Motor neuron (in vitro differentiated cells): ENCODE data around the gene NFYC. TPM values are rescaled to one million over a fixed set of nuclear protein-coding genes. Genes with fewer than 3 reads are reported as not detected.

ENCODE experiments used
- ATAC-seq, 8 experiments: fragments of 200-7000 bp; cut with Tn5 transposase; replicated peaks in 6 of 8; 2 replicates each; pipeline ENCODE4 v1.8.0; 2021; ENCODE audit warnings: mild to moderate bottlenecking in 8 of 8, moderate library complexity in 8 of 8
- H3K27ac ChIP-seq, 2 donors: fragments of 250-450 bp; sonication (Bioruptor Pico); 2 replicates each; pipeline ENCODE4 v1.9.0; 2021; ENCODE audit warnings: antibody characterized with exemption in 2 of 2, mild to moderate bottlenecking in 2 of 2, moderate library complexity in 1 of 2
- H3K4me1 ChIP-seq, 2 donors: fragments of 250-450 bp; sonication (Bioruptor Pico); replicated peaks in 1 of 2; 2 replicates each; pipeline ENCODE4 v1.6.1; 2021; ENCODE audit warnings: antibody characterized with exemption in 2 of 2, mild to moderate bottlenecking in 2 of 2, moderate library complexity in 1 of 2
- H3K4me3 ChIP-seq, 5 donors: fragments of 250-450 bp; sonication (Bioruptor Pico); 2 replicates each; pipeline ENCODE4 v1.9.0; 2021; ENCODE audit warnings: antibody characterized with exemption in 5 of 5, mild to moderate bottlenecking in 5 of 5, moderate library complexity in 4 of 5
- WGBS, 10 experiments: fragments of 450-650 bp; shearing (Covaris generic); methylation state at CpG; one replicate each; pipeline ENCODE4 v1.0.0; 2022; 5-methylcytosine and 5-hydroxymethylcytosine counted together
- in situ Hi-C, 9 experiments: fragments of 400-800 bp; cut with MboI; loops; one replicate each; pipeline ENCODE4 v1.15.0; 2021; ENCODE audit warnings: low sequenced_read_pairs in 9 of 9, low pct_unique_long_range_greater_than_20kb in 2 of 9; ENCODE audit not compliant: unreplicated experiment in 9 of 9
- total RNA-seq, 8 experiments: library from RNA; unstranded; fragments of 300-600 nt; gene quantifications; 2 replicates each; pipeline versions ENCODE4 v1.2.3 to v1.2.4, GENCODE V29; 2022

NFYC gene
- total RNA-seq, 8 experiments from 2014 or later: 30.0 to 83.7 (median 65.7) TPM

GRCh38 chr1:40739455-40740008 is 48.0 kb downstream of the NFYC start:
- ATAC-seq: no peak
- H3K4me3 ChIP-seq: no peak overlapping the region
- in situ Hi-C loops: no loop called here
- WGBS, 10 experiments: 50 to 100% (median 85%) methylated on average over 1 to 3 of the region's 3 CpGs
- peaks cover 0 to 4% of the 10 kb centered on the region in 2 donors for H3K4me1 ChIP-seq
- H3K27ac ChIP-seq: no peak overlapping the region

GRCh38 chr1:40740039-40740996 is 48.8 kb downstream of the NFYC start:
- in situ Hi-C loops: no loop called here
- H3K27ac ChIP-seq: no peak overlapping the region
- H3K4me3 ChIP-seq: no peak overlapping the region
- ATAC-seq: no peak
- peaks cover 0 to 4% of the 10 kb centered on the region in 2 donors for H3K4me1 ChIP-seq
- WGBS, 10 experiments: 60 to 100% (median 85%) methylated on average over 2 to 6 of the region's 6 CpGs

DNA sequence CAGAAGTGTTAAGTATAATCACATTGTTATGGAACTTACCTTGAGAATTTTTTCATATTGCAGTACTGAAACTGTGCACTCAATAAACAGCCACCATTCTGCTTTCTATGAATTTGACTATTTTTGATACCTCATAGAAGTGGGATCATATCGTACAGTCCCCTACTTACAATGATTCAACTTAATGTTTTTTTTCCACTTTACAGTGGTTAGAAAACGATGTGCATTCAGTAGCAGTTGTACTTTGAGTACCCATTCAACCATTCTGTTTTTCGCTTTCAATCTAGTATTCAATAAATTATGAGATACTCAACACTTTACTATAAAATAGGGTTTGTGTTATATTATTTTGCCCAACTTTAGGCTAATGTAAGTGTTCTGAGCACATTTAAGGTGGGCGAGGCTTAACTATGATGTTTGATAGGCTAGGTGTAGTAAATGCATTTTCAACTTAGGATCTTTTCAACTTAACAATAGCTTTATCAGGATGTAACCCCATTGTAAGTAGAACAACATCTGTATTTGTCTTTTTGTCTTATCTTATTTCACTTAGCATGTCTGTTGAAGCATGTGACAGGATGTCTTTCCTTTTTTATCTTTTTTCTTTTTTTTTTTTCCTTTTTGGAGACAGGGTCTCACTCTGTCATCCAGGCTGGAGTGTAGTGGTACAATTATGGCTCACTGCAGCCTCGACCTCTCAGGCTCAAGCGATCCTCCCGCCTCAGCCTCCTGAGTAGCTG is 49.7 kb downstream of the NFYC start:
- in situ Hi-C loops: no loop called here
- WGBS, 10 experiments: 89 to 97% (median 96%) methylated on average over 3 to 7 of the region's 7 CpGs; no CpG with 5 or more reads in 1 of the 10 experiments
- Histone ChIP-seq H3K27ac (no peak overlapping the region), H3K4me3 (no peak overlapping the region), H3K4me1 (peaks cover 0 to 3% of the 10 kb centered on the region in 2 donors)
- no peak for ATAC-seq

DNA sequence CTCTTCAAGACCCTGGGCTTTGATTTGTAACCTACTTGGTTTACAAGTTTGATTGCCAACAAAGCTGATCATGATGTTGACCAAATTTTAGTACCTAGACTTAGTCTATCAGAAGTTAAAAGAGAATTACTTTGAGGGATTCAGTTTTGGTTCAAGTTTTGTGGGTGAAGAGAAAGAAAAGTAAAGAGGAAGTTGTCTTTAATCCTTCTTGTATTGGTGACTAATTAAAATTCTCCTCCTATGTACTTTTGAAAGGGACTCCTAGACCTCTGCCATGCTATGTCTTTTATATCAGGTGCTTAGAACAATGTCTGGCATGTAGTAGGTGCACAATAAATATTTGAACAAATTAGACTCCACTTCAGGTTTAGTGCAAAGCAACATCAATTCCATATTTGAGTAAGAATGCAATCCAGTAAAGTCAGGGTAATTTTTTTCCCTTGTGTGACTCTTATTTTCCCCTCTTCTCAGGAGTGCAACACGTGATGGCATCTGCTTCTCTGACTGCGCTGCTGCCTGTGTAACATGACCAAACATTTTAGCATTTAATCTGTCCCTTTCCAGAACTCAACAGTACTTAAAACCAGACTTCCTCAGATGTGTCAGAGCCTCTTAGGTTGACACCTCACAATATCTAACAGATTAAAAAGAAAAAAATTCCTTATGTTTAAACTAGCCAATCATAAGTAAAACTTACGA is 51.0 kb downstream of the NFYC start:
- H3K4me3 ChIP-seq: no peak overlapping the region
- WGBS, 10 experiments: 50 to 100% (median 96%) methylated on average over 2 to 3 of the region's 3 CpGs; no CpG with 5 or more reads in 3 of the 10 experiments
- no peak overlapping the region for H3K27ac ChIP-seq
- in situ Hi-C loops: no loop called here
- ATAC-seq: no peak
- no peaks in the 10 kb centered on the region for H3K4me1 ChIP-seq

DNA sequence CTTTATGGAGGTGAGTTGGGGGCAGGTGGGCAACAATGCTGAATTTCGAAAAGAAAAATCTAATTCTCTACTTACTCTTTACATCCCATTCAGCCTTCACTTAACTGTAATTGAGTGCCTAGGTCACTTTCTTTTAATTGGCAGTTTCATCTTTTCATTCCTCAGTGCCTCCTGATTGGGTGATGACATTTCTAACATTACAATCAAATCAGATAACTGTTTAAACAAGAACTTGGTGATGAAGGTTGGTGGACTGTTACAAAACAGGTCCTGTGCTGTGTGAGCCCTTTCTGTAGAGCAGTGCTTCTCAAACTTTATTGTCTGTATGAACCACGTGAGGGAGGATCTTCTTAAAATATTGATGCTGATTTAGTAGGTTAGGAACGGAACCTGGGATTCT is 51.9 kb downstream of the NFYC start:
- no peaks in the 10 kb centered on the region for H3K4me1 ChIP-seq
- no peak overlapping the region for H3K27ac ChIP-seq
- no peak overlapping the region for H3K4me3 ChIP-seq
- no peak for ATAC-seq
- 85 to 100% (median 93%) methylated on average over 1 to 3 of the region's 3 CpGs; no CpG with 5 or more reads in 1 of the 10 experiments for WGBS, 10 experiments
- in situ Hi-C loops: no loop called here

DNA sequence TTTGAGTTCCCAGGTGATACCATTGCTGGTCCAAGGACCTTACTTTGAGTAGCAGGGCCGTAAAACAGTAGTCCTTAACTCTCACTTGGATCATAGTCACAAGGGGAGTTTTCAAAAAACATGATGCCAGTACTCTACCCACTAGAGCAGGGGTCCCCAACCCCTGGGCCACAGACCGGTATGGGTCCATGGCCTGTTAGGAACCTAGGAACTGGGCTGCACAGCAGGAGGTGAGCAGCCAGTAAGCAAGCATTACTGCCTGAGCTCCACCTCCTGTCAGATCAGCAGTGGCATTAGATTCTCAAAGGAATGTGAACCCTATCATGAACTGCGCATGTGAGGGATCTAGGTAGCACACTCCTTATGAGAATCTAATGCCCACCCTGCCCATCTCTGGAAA is 52.4 kb downstream of the NFYC start:
- Histone ChIP-seq H3K4me1 (no peaks in the 10 kb centered on the region), H3K4me3 (no peak overlapping the region), H3K27ac (no peak overlapping the region)
- WGBS, 10 experiments: 97 to 100% (median 100%) methylated on average over 1 to 3 of the region's 3 CpGs; no CpG with 5 or more reads in 4 of the 10 experiments
- in situ Hi-C loops: no loop called here
- no peak for ATAC-seq

- Histone ChIP-seq H3K4me3 (no peak overlapping the region), H3K27ac (no peak overlapping the region), H3K4me1 (no peaks in the 10 kb centered on the region)
- WGBS, 10 experiments: 0 to 100% (median 86%) methylated on average over 1 of the region's 1 CpG; no CpG with 5 or more reads in 2 of the 10 experiments
- in situ Hi-C loops: no loop called here
- ATAC-seq: no peak
Measured at GRCh38 chr1:40745176-40745575, 53.7 kb downstream of the NFYC start.

- 86 to 100% (median 100%) methylated on average over 1 to 2 of the region's 2 CpGs; no CpG with 5 or more reads in 4 of the 10 experiments for WGBS, 10 experiments
- no peak overlapping the region for H3K4me3 ChIP-seq
- H3K4me1 ChIP-seq: no peaks in the 10 kb centered on the region
- ATAC-seq: no peak
- in situ Hi-C loops: no loop called here
- no peak overlapping the region for H3K27ac ChIP-seq
Measured at GRCh38 chr1:40746344-40747090, 55.0 kb downstream of the NFYC start.

DNA sequence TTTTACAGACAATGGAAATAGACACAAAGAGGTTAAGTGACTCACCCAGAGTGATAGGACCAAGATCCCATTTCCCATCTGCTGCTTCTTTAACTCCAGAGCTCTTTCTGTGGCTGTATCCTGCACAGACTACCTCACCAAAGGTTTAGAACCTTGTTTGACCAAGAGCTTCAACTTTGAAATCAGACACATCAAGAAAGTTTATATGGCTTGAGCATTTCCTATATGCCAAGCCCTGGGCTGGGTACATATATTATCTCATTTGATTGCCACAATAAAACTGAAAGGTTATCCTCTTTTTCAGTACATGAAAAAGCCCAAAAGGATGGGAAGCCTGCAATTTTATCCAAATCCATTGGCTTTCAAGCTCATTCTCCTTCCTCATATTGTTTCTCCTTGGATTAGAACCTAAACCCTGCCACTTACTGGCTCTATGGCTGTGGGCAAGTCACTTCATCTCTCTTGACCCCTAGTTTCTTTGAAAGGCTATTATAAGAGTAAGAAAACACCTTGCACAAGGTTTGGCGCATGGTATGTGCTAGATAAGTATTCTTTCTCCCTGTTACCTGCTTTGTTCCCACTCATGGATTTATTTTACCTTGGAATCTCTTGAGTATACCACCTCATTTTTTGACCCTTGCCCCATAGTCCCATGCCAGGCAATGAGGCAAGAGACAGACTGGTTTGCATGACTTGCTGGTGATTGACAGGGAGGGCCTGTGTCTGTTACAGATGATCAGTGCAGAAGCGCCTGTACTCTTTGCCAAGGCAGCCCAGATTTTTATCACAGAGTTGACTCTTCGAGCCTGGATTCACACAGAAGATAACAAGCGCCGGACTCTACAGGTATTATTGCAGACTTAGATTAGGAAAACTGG is 57.6 kb downstream of the NFYC start:
- H3K4me1 ChIP-seq: no peaks in the 10 kb centered on the region
- no peak for ATAC-seq
- in situ Hi-C loops: no loop called here
- 83 to 100% (median 97%) methylated on average over 1 to 5 of the region's 5 CpGs; no CpG with 5 or more reads in 1 of the 10 experiments for WGBS, 10 experiments
- H3K4me3 ChIP-seq: no peak overlapping the region
- H3K27ac ChIP-seq: no peak overlapping the region

DNA sequence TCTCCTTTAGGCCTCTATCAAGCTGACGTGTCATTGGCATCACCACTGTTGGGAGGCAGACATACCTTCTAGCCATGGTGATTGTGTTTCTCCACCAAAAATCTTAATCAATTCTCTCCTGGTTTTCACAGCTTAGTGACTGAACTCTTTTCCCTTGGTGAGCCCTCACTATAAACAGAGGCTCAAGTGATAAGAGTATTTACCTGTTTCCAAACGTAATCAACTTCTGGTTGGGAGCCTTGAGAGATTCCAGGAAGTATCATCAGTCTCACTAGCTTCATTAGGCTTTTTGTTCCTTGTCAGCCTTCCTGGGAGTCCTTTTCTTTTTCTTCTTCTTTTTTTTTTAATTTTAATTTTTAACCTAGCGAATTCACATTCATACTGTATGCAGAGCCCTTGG is 58.3 kb downstream of the NFYC start:
- 50 to 100% (median 81%) methylated on average over 1 to 3 of the region's 3 CpGs for WGBS, 10 experiments
- Histone ChIP-seq H3K4me3 (no peak overlapping the region), H3K4me1 (peaks cover 0 to 3% of the 10 kb centered on the region in 2 donors), H3K27ac (no peak overlapping the region)
- no peak for ATAC-seq
- in situ Hi-C loops: loop anchor here in 2 of 9 experiments (25.0 kb wide), 2 partner anchors 138 to 187 kb away; no protein-coding TSS in a partner anchor

DNA sequence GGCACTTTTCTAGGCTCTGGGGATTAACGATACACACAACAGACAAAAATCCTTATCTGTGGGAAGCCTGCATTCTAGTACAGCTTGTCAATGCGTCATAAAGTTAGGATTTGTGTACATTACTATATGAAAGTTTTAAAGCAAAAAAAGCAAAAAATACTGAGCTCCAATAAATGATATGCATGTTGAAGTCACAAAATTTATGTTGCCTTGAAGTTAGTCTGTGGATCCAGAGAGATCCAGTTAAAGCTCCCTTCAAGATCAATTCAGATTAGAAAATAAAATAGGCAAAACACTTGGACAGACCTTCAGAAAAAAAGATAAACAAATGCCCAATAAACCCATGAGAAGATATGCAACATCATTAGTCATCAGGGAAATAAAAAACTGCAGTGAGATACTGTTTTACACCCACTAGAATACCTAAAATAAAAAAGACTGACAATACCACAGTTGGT is 59.0 kb downstream of the NFYC start:
- peak in 1 of 8 experiments; percentile 27 for ATAC-seq
- Histone ChIP-seq H3K4me3 (no peak overlapping the region), H3K27ac (no peak overlapping the region), H3K4me1 (peaks cover 0 to 9% of the 10 kb centered on the region in 2 donors)
- in situ Hi-C loops: loop anchor here in 2 of 9 experiments (25.0 kb wide), 2 partner anchors 138 to 187 kb away; no protein-coding TSS in a partner anchor
- 76 to 100% (median 100%) methylated on average over 1 to 2 of the region's 2 CpGs; no CpG with 5 or more reads in 1 of the 10 experiments for WGBS, 10 experiments
